NK-92 (cell line): ENCODE measurements around the gene AGO3.

Experiments
- DNase-seq: peaks from one replicate; lab custom pipeline; 2025; ENCODE audit not compliant: unreplicated experiment; lab: John Stamatoyannopoulos, UW

The AGO3 gene

GRCh38 chr1:36094621-36095061 lies 163.7 kb downstream of the AGO3 start:
- DNase-seq, result no peak

DNA sequence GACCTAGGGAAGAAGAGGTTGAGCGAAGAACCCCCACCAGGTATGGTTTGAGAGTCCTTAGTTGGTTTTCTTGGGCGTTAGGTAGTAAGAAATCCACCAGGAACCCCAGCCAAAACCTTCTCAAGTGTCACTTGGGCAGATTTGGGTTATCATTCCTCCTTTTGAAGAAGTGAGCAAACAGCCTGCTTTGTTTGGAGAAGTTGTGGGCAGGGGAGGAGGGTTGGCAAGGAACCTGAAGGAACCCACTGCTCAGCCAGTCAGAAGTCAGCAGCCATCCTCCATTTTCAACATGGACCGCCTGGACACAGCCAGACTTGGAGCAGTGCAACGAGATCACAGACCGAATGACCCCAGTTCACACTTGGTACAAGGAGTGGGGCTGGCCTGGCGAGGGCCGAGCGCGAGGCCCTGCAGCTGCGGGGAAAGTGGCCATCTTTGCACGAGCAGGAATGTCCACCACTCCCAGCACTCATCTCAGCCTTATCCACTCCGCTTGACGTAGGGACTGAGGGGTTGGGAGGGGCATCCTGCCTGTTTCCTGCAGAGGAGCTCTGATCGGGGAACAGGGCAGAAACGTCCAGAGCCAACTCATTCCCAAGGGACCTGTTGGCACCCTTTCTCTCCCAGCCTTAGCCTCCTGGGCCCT lies 165.0 kb downstream of the AGO3 start:
- no peak for DNase-seq

- DNase-seq, result no peak
Measured at GRCh38 chr1:36096500-36097432, 165.9 kb downstream of the AGO3 start.

GRCh38 chr1:36097693-36098585 lies 167.0 kb downstream of the AGO3 start:
- DNase-seq, result no peak

GRCh38 chr1:36098650-36099365 lies 167.9 kb downstream of the AGO3 start:
- no peak for DNase-seq

DNA sequence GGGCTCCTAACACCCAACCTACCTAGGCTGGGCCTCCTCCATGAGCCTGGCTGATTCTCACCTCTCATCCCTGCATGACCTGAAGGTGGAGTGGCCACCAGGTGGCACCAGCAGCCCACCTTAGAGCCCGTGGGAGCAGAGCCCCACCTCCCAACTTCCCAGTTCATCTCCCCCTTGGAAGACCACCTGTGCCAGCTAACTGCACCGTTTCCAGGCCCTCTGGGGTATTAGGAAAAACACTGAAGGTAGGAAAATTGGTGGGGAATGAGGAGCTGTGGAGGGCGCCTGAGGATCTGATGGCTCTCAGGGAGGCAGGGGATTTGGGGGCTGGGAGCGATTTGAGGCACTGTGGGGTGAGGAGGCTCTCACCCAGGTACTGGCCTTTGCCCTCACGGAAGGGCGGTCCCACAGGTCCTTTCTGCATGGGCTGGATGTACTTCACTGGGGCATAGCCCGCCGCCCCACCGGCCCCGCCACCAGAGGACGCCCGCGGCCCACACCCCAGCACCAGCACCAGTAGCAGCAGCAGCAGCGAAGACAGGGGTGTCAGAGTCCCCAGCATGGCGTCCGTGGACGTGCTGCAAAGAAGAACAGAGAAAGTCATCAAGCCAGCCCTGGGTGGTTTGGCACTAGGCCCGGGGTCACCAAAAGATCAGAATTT lies 168.9 kb downstream of the AGO3 start:
- no peak for DNase-seq

- no peak for DNase-seq
Measured at GRCh38 chr1:36100376-36100775, 169.5 kb downstream of the AGO3 start.

DNA sequence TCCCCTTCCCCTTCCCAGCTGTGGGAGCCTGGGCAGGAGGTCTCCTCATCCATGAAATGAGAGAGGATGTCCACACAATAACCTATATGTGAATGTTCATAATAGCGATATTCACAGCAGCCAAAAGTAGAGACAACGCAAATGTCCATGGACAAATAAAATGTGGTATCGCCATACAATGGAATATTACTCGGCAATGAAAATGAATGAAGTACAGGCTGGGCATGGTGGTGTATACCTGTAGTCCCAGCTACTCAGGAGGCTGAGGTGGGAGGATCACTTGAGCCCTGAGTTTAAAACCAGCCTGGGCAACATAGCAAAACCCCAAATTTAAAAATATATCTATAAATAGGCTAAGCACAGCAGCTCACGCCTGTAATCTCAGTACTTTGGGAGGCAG lies 170.6 kb downstream of the AGO3 start:
- no peak for DNase-seq

DNA sequence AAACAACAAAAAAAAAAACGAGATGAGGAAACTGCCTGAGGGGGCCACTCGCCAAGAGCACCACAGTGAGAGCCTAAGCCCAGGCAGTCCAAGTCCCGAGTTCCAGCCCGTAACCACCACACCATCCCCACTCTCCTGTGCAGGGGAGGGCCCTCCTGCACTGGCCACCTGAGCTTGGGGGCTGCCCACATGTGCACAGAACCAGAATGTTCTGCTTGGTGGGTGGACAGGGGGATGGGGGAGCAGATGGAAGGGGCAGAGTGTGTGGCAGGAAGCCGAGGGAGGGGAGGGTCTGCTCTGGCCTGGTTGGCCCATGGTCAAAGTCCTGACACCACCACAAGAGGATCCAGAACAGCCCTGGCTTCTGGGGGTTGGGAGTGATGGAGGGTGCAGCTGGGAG lies 175.4 kb downstream of the AGO3 start:
- no peak for DNase-seq

- no peak for DNase-seq
Measured at GRCh38 chr1:36107394-36107793, 176.5 kb downstream of the AGO3 start.

DNA sequence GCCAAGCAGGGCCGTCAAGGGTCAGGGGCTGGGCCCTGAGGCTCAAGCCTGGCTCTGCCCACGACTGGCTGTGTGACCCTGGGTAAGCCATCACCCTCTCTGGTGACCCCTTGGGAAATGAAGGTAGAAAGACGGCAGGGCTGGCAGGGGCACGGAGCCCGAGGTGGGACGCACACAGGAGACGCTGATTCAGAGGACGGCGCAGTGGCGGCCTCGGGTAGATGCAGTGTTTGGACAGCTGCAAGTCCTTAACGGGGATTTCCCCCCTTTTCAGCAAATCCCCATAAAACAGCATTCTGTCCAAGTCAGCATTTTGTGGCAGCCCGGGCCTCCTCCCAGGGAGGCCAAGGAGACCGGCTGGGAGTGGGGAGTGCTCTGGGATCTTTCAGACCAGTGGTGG lies 177.4 kb downstream of the AGO3 start:
- no peak for DNase-seq

DNA sequence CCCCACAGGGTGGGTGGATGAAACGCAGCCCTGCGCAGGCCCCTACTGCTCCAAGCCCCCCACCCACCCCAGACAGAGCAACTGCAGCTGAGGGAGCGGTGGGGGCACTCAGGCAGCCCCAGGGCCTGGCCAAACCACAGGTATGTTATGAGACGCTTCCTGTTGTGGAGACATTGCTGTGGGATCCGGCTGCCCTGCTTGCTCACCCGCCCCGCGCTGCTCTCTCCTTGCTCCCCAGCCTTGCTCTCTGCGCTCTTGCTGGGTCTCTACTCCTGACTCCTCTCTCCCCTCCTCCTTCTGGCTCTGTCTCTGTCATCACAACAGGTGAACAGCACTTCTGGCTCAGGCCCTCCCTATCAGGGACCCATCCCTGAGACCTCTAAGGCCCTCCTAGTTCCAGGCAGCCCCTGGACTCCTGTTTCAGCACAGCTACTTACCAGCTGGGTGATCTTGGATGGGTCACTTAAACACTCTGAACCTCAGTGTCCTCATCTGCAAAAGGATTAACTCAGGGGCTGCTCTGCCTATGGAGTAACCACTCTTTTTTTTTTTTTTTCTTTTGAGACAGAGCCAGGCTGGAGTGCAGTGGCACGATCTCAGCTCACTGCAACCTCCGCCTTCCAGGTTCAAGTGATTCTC lies 178.3 kb downstream of the AGO3 start:
- no peak for DNase-seq

DNA sequence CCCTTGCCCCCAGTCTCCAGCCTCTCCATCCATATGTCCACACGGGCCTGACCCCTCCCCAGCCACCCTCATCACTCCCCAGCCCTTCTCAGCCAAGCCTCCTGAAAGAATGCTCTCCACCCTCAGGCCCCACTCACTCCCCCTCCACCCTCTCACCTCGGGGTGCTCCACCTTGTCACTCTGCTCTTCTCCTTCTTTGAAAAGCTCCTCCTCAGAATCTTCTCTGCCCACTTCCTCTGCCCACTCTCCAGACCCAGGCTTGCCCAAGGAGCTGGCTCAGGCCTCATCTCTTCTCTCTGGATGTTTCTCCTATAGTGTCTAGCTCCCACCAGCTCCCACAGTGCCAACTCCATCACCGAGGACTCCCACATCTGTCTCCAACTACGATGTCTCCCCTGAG lies 180.2 kb downstream of the AGO3 start:
- no peak for DNase-seq

DNA sequence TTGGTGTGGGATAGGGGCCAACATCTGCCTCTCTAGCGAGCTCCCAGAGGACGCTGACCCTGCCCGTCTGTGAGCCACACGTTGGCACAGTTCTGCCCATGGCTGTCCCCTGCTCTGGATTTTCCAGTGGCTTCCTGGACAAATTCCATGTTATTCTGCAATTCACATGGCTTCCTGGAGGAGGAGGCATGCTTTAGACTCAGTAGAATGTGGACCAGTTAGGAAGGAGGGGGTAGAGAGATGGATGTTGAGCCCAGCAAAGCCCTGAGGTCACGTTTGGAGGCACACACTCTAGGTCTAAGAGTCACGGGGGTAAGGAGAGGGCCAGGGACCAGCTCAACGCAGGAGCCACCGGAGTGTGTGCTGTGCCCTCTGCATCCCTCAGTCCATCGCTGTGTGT lies 181.9 kb downstream of the AGO3 start:
- no peak for DNase-seq

DNA sequence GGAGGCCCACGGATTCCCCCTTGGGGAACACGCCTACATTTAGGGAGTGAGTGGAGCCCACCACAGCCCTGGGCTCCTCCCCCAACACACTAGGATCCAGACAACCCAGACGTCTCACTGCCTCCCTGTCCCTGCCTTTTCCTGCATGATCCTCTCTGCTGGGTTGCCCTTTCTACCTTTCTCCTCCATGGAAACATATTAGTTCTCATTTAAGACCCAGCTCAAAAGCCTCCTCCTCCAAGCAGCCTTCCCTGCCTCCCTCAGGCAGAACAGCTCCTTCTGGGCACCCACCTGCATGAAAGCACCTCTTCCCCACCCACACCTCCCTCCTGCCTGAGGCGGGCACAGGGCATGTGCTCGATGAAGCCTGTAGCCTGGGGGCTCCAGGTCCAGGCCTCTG lies 183.5 kb downstream of the AGO3 start:
- no peak for DNase-seq

DNA sequence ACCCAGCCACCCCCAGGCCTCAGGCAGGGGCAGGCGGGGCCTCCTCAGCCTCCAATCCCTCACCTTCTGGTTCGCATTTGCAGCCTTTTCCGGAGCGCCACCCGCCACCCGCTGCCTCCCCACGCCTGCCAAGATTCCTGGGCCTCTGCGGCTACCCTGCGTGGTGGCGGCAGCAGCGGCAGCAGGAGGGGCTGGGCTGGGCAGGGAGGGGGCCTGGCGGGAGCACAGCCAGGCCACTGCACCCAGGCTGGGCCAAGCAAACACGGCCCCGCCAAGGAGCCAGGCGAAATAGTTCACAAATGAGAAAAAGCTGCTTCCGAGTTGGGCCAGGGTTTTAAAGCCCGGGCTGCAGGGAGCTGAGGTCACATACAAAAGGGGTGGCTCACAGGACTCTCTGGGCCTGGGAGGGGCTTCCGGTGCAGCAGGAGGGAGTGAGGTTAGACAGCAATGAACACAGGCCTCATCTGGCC lies 184.3 kb downstream of the AGO3 start:
- no peak for DNase-seq

GRCh38 chr1:36115931-36116330 lies 185.0 kb downstream of the AGO3 start:
- DNase-seq, result no peak

GRCh38 chr1:36116901-36117300 lies 186.0 kb downstream of the AGO3 start:
- no peak for DNase-seq

DNA sequence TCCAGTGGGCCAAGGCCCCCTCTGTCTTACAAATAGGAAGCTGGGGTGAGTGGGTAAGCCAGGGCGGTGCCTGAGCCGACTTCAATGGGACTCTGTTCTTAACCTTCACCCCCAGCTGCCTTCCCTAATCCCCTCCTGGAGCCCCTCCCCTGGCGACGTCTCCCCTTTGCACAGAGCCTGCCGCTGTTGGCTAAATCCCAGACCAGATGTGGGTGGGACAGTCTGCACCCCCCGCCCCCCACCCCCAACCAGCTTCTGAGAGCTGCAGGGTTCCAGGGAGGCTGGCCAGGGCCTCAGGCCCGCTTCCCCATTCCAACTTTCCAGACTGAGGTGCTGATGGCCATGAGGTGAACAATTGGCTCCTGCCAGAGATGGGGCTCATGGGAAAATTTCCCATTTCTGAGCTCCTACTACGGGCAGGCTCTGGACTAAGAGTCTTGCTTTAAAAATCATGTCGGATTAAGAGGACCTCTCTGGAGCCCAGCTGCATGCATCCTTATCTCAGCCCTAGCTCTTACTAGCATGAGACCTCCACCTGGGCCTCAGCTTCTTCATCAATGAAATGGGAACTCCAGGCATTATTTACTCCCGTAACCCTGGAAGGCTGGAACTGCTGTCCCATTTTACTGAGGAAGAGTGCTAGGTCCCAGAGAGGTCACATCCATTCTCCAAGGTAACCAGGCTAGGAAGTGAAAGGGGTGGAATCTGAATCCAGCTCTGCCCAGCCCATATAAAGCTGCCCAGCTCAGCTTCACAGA lies 187.7 kb downstream of the AGO3 start:
- DNase-seq, result no peak
